ENCODE measurements around the gene ITPR2.
"Not testable (repeated sequence)": the region's sequence is repeated elsewhere in the genome, so short reads cannot be mapped to it uniquely, and the experiment has no call there.

Gene ITPR2

DNA sequence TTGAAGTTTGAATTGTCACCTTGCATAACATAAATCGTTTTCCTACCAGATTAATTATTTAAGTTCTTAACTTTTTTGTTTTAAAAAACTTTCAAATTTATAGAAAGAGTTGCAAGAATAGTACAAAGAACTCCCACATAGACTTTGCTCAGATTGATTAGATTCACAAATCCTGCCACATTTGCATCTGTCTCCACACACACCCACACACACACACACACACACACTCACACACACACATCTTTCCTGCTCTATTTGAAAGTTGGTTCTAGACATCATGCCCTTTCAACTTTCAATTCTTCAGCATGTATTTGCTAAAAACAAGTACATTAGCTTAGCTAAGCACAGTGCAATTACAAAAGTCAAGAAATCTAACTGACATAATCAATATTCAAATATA, 184.0 kb downstream of the ITPR2 start:
- ATAC-seq (ENCODE audit: low read depth), result no peak
- peaks cover 50% of the 10 kb centered on the region for H3K36me3 Mint-ChIP-seq

DNA sequence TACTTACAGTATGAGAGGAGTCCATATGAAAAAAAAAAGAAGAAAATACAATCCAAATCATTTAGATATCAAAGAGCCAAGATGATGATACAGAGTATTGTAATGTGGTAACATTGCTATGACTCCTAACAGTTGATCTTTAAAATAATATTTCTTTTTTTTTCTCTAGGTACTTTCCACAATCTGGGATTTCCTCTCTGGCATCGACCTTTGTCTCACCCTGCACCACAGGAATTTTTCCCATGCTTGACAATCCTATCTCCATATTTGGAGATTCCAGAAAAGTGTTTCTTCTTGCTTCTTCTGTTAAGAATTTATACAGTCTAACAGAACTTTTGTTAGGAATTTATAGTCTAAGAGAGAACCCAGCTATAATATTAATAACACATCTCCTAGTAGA, 184.4 kb downstream of the ITPR2 start:
- DNase-seq (ENCODE audit: low spot score in 2 of 2), result no peak
- ATAC-seq (ENCODE audit: low read depth), result no peak
- peaks cover 2% of the 10 kb centered on the region for H3K9me3 Mint-ChIP-seq
- H3K27me3 Mint-ChIP-seq, result no peaks in the 10 kb centered on the region
- peaks cover 47% of the 10 kb centered on the region for H3K36me3 Mint-ChIP-seq
- H3K4me1 Mint-ChIP-seq, result peaks cover 6% of the 10 kb centered on the region
- no peak overlapping the region for H3K27ac Mint-ChIP-seq
- no peak overlapping the region for H3K4me3 Mint-ChIP-seq

More for the DNA sequence above, 184.0 kb downstream of the ITPR2 start:
- no peaks in the 10 kb centered on the region for H3K27me3 Mint-ChIP-seq
- H3K4me3 Mint-ChIP-seq, result no peak overlapping the region
- H3K27ac Mint-ChIP-seq, result no peak overlapping the region
- peaks cover 6% of the 10 kb centered on the region for H3K4me1 Mint-ChIP-seq
- H3K9me3 Mint-ChIP-seq, result peaks cover 2% of the 10 kb centered on the region
- DNase-seq (ENCODE audit: low spot score in 2 of 2), result no peak

DNA sequence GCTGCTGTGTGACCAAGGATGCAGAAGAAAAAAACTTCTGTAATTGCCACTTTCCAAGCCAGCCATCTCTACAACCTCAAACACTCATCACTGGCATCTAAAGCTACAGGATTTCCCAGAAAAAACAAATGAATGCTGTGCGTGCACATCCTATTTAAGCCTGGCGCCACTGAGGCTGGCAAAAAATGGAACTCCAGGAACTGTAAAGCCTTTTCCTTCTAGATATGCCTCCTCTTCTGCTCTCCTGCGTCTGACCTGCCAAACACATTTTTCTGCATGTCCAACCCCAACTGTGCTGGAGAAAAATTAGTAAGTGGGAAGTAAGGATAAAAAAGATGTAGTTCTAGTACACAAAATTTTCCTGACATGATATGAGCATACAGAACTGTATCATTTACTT, 184.9 kb downstream of the ITPR2 start:
- H3K4me3 Mint-ChIP-seq, result no peak overlapping the region
- DNase-seq (ENCODE audit: low spot score in 2 of 2) (no peak), ATAC-seq (ENCODE audit: low read depth) (no peak)
- H3K27ac Mint-ChIP-seq, result no peak overlapping the region
- peaks cover 2% of the 10 kb centered on the region for H3K9me3 Mint-ChIP-seq
- H3K4me1 Mint-ChIP-seq, result peaks cover 6% of the 10 kb centered on the region
- H3K36me3 Mint-ChIP-seq, result peaks cover 47% of the 10 kb centered on the region
- no peaks in the 10 kb centered on the region for H3K27me3 Mint-ChIP-seq

DNA sequence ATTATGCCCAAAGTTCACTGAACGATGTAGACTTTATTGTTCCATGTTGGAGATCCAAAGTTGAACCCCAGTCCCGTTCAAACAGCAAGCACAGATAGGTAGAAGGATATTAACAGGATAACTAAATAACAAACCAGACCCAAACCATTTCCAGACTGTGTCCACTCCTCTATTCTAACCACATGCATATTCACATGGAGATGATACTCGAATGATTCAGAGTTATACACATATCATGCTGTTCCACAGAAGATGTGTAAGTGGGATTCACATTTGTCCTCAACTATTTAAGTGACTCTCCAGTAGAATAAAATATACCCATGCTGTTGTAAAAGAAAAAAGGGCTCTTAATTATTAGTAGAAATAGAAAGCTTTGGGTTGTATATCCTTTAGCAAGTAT, 185.9 kb downstream of the ITPR2 start:
- ATAC-seq (ENCODE audit: low read depth) (no peak), DNase-seq (ENCODE audit: low spot score in 2 of 2) (no peak)
- Mint-ChIP-seq H3K27ac (no peak overlapping the region), H3K4me1 (peaks cover 6% of the 10 kb centered on the region), H3K36me3 (peaks cover 39% of the 10 kb centered on the region), H3K27me3 (no peaks in the 10 kb centered on the region), H3K9me3 (peaks cover 2% of the 10 kb centered on the region), H3K4me3 (no peak overlapping the region)

DNA sequence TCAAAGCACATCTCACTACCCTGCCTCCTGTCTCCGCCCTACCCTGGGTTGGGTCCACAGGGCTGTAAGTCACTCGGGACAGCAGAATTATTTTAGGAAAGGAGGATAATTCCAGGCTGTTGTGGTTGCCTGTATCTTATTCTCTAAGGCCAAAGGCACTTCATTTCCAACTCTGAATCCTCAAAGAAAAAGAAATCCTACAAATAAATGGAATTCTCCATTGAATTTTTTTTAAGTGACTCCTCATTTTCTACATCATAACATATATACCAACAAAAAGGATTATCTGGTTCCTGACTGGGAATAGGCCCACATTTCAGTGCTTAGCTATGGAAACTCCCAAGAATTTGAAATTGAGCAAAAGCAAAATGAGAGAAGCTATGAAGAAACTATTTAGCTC, 186.4 kb downstream of the ITPR2 start:
- Mint-ChIP-seq H3K27ac (no peak overlapping the region), H3K4me3 (no peak overlapping the region), H3K27me3 (no peaks in the 10 kb centered on the region), H3K36me3 (peaks cover 34% of the 10 kb centered on the region), H3K9me3 (peaks cover 2% of the 10 kb centered on the region), H3K4me1 (peaks cover 6% of the 10 kb centered on the region)
- ATAC-seq (ENCODE audit: low read depth) (no peak), DNase-seq (ENCODE audit: low spot score in 2 of 2) (no peak)

DNA sequence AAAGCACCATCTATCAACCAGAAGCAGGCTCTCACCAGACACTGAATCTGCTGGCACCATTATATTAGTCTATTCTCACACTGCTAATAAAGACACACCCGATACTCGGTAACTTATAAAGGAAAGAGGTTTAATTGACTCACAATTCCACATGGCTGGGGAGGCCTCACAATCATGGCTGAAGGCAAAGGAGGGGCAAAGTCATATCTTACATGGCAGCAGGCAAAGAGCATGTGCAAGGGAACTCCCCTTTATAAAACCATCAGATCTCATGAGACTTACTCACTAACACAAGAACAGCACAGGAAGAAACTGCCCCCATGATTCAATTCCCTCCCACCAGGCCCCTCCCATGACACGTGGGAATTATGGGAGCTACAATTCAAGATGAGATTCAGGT, 188.6 kb downstream of the ITPR2 start:
- not testable (repeated sequence) for H3K4me1 Mint-ChIP-seq; H3K9me3 Mint-ChIP-seq; ATAC-seq (ENCODE audit: low read depth); H3K27me3 Mint-ChIP-seq; DNase-seq (ENCODE audit: low spot score in 2 of 2); H3K4me3 Mint-ChIP-seq
- Mint-ChIP-seq H3K36me3 (peaks cover 31% of the 10 kb centered on the region), H3K27ac (peak overlapping the region; percentile 32)

DNA sequence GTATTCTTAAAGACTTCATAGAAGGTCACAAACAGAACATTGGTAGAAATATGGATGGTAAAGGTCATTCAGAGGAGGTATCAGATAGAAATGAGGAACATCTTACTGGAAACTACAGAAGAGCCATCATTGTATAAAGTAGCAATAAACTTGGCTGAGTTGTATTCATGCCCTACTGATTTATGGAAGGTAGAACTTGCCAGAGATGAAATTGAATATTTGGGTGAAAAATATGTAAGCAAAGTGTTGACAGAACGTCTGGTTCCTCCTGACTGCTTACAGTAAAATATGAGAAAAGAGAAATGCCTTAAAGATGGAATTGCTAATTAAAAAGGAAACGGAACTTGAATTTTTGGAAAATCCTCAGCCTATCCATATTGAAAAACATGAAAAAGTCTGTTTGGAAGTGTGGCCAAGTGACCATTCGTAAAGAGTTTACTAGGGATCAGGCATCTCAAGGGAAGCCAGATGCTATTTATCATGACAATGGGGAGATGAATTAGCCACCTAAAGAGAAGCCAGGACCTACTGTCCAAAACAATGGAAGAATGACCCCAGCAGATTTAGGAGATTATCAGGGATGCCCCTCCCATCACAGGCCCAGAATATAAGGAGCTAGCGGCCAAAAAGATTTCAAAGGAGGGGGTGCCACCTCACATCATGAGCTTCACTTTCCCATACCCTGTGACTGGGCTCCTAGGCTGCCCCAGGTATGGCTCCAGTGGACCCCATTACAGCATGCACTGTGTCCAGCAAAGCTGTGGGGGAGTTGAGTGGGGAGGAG, 189.3 kb downstream of the ITPR2 start:
- peaks cover 28% of the 10 kb centered on the region for H3K36me3 Mint-ChIP-seq
- H3K27me3 Mint-ChIP-seq, result no peaks in the 10 kb centered on the region
- peaks cover 4% of the 10 kb centered on the region for H3K4me1 Mint-ChIP-seq
- no peak for ATAC-seq (ENCODE audit: low read depth)
- no peak overlapping the region for H3K27ac Mint-ChIP-seq
- H3K4me3 Mint-ChIP-seq, result no peak overlapping the region
- DNase-seq (ENCODE audit: low spot score in 2 of 2), result no peak
- no peaks in the 10 kb centered on the region for H3K9me3 Mint-ChIP-seq

DNA sequence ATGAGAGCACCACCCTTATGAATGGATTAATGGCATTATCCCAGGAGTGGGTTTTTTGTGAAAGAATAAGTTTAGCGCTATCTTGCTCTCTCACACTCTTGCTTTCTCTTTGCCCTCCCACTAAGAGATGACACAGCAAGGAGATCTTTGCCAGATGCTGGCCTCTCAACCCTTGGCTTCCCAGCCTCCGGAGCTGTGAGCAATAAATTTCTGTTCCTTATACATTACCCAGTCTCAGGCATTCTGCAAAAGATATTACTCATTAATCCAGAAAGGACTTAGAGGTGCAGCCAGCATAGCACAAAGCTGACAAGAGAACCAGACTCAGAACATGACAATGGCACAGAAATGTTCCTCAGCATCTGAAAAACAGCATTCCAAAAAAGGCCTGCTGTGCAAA, 190.6 kb downstream of the ITPR2 start:
- H3K4me3 Mint-ChIP-seq, result no peak overlapping the region
- no peaks in the 10 kb centered on the region for H3K9me3 Mint-ChIP-seq

DNA sequence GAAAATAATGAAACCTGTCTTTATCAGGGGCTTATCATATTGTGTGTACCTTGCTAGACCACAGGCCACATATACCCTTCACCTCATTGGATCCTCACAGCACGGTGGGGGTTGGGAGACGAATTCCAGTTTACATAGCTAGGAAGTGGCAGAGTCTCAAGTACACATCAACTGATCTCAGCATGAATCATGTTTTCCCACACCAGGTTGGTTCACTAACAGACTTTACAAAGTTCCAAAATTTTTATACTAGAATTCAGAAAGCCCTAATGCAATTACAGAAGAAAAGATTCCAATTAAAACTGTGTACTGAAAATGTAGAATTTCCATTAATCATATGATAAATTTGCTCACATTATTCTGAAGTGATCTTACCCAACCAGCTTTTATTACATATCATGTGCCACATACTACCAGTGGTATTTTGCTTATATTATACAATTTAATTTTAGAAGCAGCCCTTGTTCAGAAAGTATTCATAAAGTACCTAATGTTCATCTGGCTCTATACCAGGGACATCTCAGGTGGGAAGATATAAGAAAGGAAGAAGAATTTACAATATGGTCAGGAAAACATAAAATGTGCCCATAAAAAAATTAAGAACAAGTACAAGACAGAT, 196.2 kb downstream of the ITPR2 start:
- ATAC-seq (ENCODE audit: low read depth) (no peak), DNase-seq (ENCODE audit: low spot score in 2 of 2) (no peak)
- Mint-ChIP-seq H3K4me3 (no peak overlapping the region), H3K4me1 (no peaks in the 10 kb centered on the region), H3K9me3 (no peaks in the 10 kb centered on the region), H3K36me3 (peaks cover 12% of the 10 kb centered on the region), H3K27ac (no peak overlapping the region), H3K27me3 (no peaks in the 10 kb centered on the region)

More for the DNA sequence above, 190.6 kb downstream of the ITPR2 start:
- no peak for DNase-seq (ENCODE audit: low spot score in 2 of 2)
- no peak for ATAC-seq (ENCODE audit: low read depth)
- no peaks in the 10 kb centered on the region for H3K27me3 Mint-ChIP-seq
- peaks cover 4% of the 10 kb centered on the region for H3K4me1 Mint-ChIP-seq
- peaks cover 24% of the 10 kb centered on the region for H3K36me3 Mint-ChIP-seq
- no peak overlapping the region for H3K27ac Mint-ChIP-seq

DNA sequence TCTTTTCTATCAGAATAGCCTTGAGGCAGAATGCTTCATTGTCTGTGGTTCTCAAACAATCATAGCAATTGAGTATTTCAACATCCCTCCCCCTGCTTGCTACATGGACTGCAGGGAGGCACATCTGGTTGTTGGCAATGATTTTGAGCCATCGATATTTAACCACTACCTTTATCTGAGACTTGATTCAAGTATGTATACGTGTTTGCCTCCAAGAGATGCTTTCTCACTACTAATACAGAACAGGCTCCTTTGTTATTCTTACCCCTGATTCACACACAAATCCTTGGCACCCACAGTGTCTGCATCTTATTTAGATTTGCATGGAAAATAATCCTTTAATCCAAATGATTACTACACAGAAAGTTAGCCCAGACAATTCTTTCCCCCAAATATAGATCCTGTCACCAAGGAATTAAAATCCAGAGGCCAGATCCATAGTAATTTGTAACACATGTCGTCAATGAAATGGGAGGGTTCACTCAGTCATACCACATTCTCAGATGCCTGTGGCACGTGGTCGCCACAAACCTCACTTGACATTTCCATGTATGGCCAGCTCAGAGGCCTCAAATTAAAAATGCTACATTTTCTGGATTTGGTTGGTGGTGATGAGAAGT, 199.3 kb downstream of the ITPR2 start:
- peaks cover 18% of the 10 kb centered on the region for H3K36me3 Mint-ChIP-seq
- no peak overlapping the region for H3K4me3 Mint-ChIP-seq
- H3K9me3 Mint-ChIP-seq, result no peaks in the 10 kb centered on the region
- H3K27ac Mint-ChIP-seq, result no peak overlapping the region
- DNase-seq (ENCODE audit: low spot score in 2 of 2), result no peak
- no peaks in the 10 kb centered on the region for H3K4me1 Mint-ChIP-seq
- no peaks in the 10 kb centered on the region for H3K27me3 Mint-ChIP-seq
- no peak for ATAC-seq (ENCODE audit: low read depth)

DNA sequence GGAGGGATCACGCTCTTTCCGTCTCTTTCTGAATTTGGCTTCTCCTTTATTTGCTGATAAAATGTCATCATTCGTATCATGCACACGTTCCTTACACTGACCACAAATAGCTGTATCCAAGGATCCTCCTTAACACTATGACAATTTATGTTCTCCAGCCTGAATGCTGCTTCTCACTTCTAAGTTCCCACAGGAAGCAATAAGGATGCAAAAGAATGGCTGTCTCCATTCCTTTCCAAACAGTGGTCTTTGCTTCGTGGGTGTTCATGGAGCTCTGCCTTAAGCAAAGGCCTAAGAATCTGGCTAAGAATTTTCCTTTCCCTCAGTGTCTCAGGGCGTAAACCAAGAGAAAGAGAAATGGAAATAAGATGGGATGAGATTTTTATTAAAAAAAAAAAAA, 200.2 kb downstream of the ITPR2 start:
- ATAC-seq (ENCODE audit: low read depth) (no peak), DNase-seq (ENCODE audit: low spot score in 2 of 2) (no peak)
- Mint-ChIP-seq H3K4me3 (no peak overlapping the region), H3K27me3 (no peaks in the 10 kb centered on the region), H3K36me3 (peaks cover 26% of the 10 kb centered on the region), H3K9me3 (no peaks in the 10 kb centered on the region), H3K27ac (peak overlapping the region; percentile 54), H3K4me1 (no peaks in the 10 kb centered on the region)

DNA sequence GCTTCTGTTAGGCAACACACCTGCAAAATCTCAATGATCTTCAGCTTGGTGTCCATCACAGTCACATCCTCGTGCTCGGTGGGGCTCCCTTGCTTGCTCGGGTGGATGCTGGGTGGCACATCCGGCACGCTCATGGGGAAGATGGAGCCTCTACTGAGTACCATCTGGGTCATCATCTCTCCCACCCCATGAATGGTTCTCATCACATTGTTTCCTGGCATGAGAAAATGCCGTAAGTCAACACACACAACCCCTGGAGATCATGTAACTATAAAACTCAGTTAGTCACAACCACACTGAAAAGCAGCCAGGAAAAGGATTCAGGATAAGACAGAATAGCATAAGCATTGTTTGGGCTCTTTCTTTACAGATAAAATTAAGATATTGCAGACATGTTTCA, 201.1 kb downstream of the ITPR2 start:
- ATAC-seq (ENCODE audit: low read depth) (no peak), DNase-seq (ENCODE audit: low spot score in 2 of 2) (no peak)
- Mint-ChIP-seq H3K4me1 (no peaks in the 10 kb centered on the region), H3K9me3 (no peaks in the 10 kb centered on the region), H3K4me3 (no peak overlapping the region), H3K27ac (no peak overlapping the region), H3K27me3 (no peaks in the 10 kb centered on the region), H3K36me3 (peaks cover 31% of the 10 kb centered on the region)

DNA sequence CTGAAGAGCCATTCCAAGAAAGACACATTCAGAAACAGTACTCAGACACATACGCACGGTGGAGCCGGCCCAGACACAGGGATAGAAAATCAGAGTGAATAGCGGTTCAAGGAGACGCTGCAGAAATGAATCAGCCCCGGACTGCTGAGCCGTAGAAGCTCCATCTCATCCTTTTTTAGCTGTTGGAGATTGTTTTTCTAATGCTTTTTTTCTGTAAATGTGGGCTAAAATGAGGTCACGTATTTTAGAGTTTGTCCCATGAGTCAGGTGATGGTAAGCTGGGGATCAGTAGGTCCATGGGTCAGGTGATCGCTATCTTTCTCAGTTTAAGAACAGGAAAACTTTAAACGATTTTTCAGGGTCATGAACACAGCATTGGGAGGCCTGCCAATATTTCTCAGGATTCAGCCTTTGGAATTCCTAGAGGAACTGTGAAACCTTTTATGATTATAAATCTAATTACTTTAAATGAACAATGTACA, 202.4 kb downstream of the ITPR2 start:
- DNase-seq (ENCODE audit: low spot score in 2 of 2) (no peak), ATAC-seq (ENCODE audit: low read depth) (no peak)
- no peaks in the 10 kb centered on the region for H3K4me1 Mint-ChIP-seq
- no peaks in the 10 kb centered on the region for H3K9me3 Mint-ChIP-seq
- H3K4me3 Mint-ChIP-seq, result no peak overlapping the region
- peaks cover 36% of the 10 kb centered on the region for H3K36me3 Mint-ChIP-seq
- H3K27ac Mint-ChIP-seq, result no peak overlapping the region
- H3K27me3 Mint-ChIP-seq, result no peaks in the 10 kb centered on the region

DNA sequence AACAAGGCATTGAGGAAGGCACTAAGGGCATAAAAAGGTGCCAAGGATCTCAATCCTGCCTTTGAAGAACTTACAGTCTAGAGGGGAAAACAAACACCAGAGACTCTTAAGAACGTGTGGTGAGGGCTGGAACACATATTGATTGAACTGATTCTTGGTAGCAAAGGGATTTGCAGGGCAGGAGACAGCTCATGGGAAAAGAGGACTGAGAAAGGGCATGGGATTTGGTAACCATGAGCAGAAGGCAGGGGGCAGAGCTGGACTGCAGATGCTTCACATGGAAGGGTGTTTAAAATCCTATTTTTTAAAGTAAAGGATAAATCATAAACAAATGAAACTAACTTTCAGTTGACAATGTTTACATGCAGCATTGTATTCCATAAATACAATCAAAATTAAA, 203.1 kb downstream of the ITPR2 start:
- H3K27ac Mint-ChIP-seq, result peak overlapping the region; percentile 70
- H3K4me3 Mint-ChIP-seq, result no peak overlapping the region
- DNase-seq (ENCODE audit: low spot score in 2 of 2) (no peak), ATAC-seq (ENCODE audit: low read depth) (no peak)
- H3K4me1 Mint-ChIP-seq, result no peaks in the 10 kb centered on the region
- H3K27me3 Mint-ChIP-seq, result no peaks in the 10 kb centered on the region
- H3K9me3 Mint-ChIP-seq, result no peaks in the 10 kb centered on the region
- peaks cover 38% of the 10 kb centered on the region for H3K36me3 Mint-ChIP-seq

Measured in memory B cell (primary cell).